GM12873 (cell line): ENCODE results near the gene LUZP2.

Experiments used
- CTCF ChIP-seq: IDR thresholded peaks from 2 replicates; pipeline ENCODE4 v1.5.1; 2012; ENCODE audit warnings: low read depth, mild to moderate bottlenecking, moderate library complexity, low read length, control low read depth; ENCODE audit not compliant: insufficient read depth; ENCODE audit errors: missing control alignments

The LUZP2 gene

GRCh38 chr11:25048632-25049031 is 551.8 kb downstream of the LUZP2 start:
- no peak for TF ChIP-seq CTCF

GRCh38 chr11:25052844-25053243 is 556.0 kb downstream of the LUZP2 start:
- no peak for TF ChIP-seq CTCF

GRCh38 chr11:25057861-25058260 is 561.0 kb downstream of the LUZP2 start:
- no peak for TF ChIP-seq CTCF

GRCh38 chr11:25065746-25066145 is 568.9 kb downstream of the LUZP2 start:
- no peak for TF ChIP-seq CTCF

GRCh38 chr11:25066706-25067105 is 569.9 kb downstream of the LUZP2 start:
- TF ChIP-seq CTCF = no peak

- TF ChIP-seq CTCF = no peak
Measured at GRCh38 chr11:25068451-25068850, 571.6 kb downstream of the LUZP2 start.

- TF ChIP-seq CTCF = no peak
Measured at GRCh38 chr11:25094085-25094802, 597.4 kb downstream of the LUZP2 start.
